Heart left ventricle (tissue), 13 donors: Measurements from ENCODE around the gene PLEKHG3.

Experiments
- CTCF ChIP-seq, 12 donors: fragments of 200-600 bp; sonication (generic) in 4 of 12; IDR thresholded peaks; one replicate each; pipeline versions ENCODE4 v1.5.0 to v1.8.0; 2018 to 2022; ENCODE audit warnings: antibody characterized with exemption in 12 of 12, mild to moderate bottlenecking in 5 of 12
- POLR2A ChIP-seq, 2 donors: fragments of 450-650 bp; IDR thresholded peaks; one replicate each; pipeline ENCODE4 v1.6.1; 2017; ENCODE audit warnings: antibody characterized with exemption in 2 of 2, mild to moderate bottlenecking in 2 of 2, moderate library complexity in 2 of 2
- donor health status: ischemic (EF 13 %, LVEDD 7.1; RV severe dilation, severe dysfunction).
- donor health status: DM: no; HTN: yes; CAD: no.
- donor health status: DM: no; HTN: no; CAD: no.
- donor health status: ischemic (EF 25% LVEDD 6.9; RV normal size, moderate dysfunction).
- donor health status: ischemic (EF 25% LVEDD 5.7; RV mildly dilated, moderate dysfunction).
- donor health status: ischemic (EF 35%, LVEDD 5.7; RV mildly dilated, moderate dysfunction).
- donor health status: nonischemic (EF 11% LVEDD 7.7; RV severe dilation, severe dysfunction).
- donor health status: DM: yes; HTN: yes; CAD: no.
- donor health status: PGD.
- donor health status: ischemic (EF 29% LVEDD 5.4; RV normal size, mild dysfunction).
- donor health status: nonischemic (EF 23%, LVEDD 6.1; RV moderate dilation, normal function).

DNA sequence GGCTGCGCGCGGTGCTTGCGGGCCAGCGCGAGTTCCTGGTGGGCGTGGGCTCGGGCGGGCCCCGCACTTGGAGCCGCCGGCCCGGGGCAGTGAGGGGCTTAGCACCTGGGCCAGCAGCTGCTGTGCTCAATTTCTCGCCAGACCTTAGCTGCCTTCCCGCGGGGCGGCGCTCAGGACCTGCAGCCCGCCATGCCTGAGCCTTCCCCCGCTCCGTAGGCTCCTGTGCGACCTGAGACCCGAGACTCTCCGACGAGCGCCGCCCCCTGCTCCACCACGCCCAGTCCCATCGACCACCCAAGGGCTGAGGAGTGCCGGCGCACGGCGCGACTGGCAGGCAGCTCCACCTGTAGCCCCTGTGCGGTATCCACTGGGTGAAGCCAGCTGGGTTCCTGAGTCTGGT is 46.0 kb upstream of the PLEKHG3 start:
- no peak for TF ChIP-seq CTCF (IDR thresholded peaks at IDR 0.05)
- TF ChIP-seq POLR2A (IDR thresholded peaks at IDR 0.05) = no peak
